NT2/D1 (cell line): ENCODE data around the gene SOX10.

Experiments
- DNase-seq: peaks from one replicate; pipeline ENCODE4 v3.0.0-alpha.2; 2011; ENCODE audit warnings: low read depth, low spot score
- H3K27me3 ChIP-seq: 2 replicates; pipeline ENCODE4 v1.6.0; 2011; ENCODE audit warnings: mild to moderate bottlenecking; ENCODE audit not compliant: insufficient read length, insufficient read depth
- H3K36me3 ChIP-seq: 2 replicates; pipeline ENCODE4 v1.6.1; 2011; ENCODE audit warnings: mild to moderate bottlenecking, low read length, mixed read lengths; ENCODE audit not compliant: insufficient read depth, insufficient read length
- H3K4me1 ChIP-seq: 2 replicates; pipeline ENCODE4 v1.5.1; 2011; ENCODE audit not compliant: insufficient read depth, insufficient read length
- H3K4me3 ChIP-seq: 2 replicates; pipeline ENCODE4 v1.5.1; 2011; ENCODE audit warnings: low read depth; ENCODE audit not compliant: insufficient read length
- H3K9ac ChIP-seq: 2 replicates; pipeline ENCODE4 v1.6.0; 2011; ENCODE audit warnings: low read depth; ENCODE audit not compliant: insufficient read length
- H3K9me3 ChIP-seq: 2 replicates; pipeline ENCODE4 v1.5.1; 2011; ENCODE audit warnings: mild to moderate bottlenecking, low read length; ENCODE audit not compliant: insufficient read depth
- SUZ12 ChIP-seq: IDR thresholded peaks from 2 replicates; pipeline ENCODE4 v1.6.1; 2011; ENCODE audit not compliant: insufficient read length, insufficient read depth; ENCODE audit errors: extremely low read depth
- YY1 ChIP-seq: IDR thresholded peaks from 2 replicates; pipeline ENCODE4 v1.6.1; 2011; ENCODE audit not compliant: insufficient read length, insufficient read depth
- ZNF274 ChIP-seq: IDR thresholded peaks from 2 replicates; pipeline ENCODE4 v1.6.1; 2011; ENCODE audit warnings: mild to moderate bottlenecking, low read depth, low read length

The SOX10 gene

GRCh38 chr22:37990301-37990700 is 5.9 kb upstream of the SOX10 start:
- H3K4me1 ChIP-seq: peaks cover 17% of the 10 kb centered on the region
- H3K9me3 ChIP-seq: no peaks in the 10 kb centered on the region
- TF ChIP-seq SUZ12: no peak
- H3K36me3 ChIP-seq: no peaks in the 10 kb centered on the region
- no peak overlapping the region for H3K4me3 ChIP-seq
- DNase-seq: no peak
- no peaks in the 10 kb centered on the region for H3K27me3 ChIP-seq
- H3K9ac ChIP-seq: no peak overlapping the region

DNA sequence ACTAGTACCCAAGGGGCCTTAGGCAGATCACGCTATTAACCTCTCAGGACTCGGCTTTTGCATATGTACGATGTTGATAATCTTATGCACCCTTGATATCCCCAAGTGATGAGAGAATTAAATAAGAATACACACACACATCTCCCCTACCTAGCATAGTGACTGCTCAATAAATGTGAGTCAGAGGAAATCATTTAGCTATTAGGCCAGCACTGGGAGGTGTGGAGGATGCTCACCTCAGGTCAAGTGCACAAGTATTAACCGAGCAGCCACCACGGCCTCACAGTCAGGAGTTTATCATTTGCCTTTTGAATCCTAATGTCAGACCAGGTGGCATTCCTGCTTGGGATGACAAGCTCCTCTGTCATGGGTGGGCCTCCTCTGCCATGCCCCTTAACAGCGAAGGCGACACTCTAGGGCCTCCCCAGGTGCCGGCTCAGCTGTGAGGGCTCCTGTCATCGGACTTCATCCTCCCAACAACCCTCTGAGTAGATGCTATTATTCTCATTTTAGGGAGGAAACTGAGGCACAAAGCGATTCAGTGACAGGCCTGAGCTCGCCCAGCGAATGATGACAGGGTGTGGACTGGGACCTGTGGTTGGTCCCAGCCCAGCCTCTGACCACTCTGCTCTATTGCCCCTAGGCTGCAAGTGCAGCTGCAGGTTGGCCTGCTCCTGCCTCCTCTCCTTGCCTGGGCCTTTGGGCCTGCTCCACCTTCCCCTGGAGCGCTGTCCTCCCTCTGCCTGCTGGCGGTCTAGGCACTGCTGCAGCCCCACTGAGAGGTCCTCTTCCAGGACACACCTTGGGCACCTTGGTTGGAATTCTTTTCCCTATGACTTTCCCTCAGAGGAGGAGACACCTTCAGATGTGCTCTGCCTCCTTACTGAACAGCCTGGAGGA is 5.0 kb upstream of the SOX10 start:
- DNase-seq: no peak
- Histone ChIP-seq H3K27me3 (no peaks in the 10 kb centered on the region), H3K9me3 (no peaks in the 10 kb centered on the region), H3K36me3 (no peaks in the 10 kb centered on the region), H3K9ac (peak overlapping the region; percentile 32), H3K4me3 (no peak overlapping the region), H3K4me1 (peaks cover 23% of the 10 kb centered on the region)
- TF ChIP-seq YY1: no peak
- no peak for TF ChIP-seq ZNF274

DNA sequence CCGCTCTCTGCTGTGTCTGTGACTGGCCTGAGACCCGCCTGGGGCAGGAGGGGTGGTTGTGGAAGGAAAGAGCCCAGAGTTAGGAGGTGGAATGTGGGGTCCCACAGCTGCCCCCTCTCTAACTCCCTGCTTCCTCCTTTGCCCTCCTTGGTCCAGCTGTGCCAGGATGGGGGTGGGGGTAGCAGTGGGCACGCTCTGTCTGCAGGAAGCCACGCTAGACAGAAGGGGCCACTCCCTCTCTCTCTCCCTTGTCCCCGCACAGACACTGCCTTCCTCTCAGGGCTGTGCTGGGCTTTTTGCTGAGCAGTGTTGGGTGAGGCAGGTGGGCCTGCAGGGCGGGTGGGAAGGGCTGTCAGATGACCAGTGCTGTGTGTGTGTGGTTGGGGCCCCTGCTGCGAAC is 2.0 kb upstream of the SOX10 start:
- Histone ChIP-seq H3K9me3 (no peaks in the 10 kb centered on the region), H3K9ac (no peak overlapping the region), H3K4me3 (no peak overlapping the region), H3K4me1 (peaks cover 32% of the 10 kb centered on the region), H3K27me3 (no peaks in the 10 kb centered on the region), H3K36me3 (no peaks in the 10 kb centered on the region)
- TF ChIP-seq SUZ12 (no peak), ZNF274 (no peak), YY1 (no peak)
- DNase-seq: no peak

GRCh38 chr22:37985751-37986281 is 1.5 kb upstream of the SOX10 start:
- H3K4me3 ChIP-seq: no peak overlapping the region
- DNase-seq: no peak

GRCh38 chr22:37985050-37985585 is 763 bp upstream of the SOX10 start:
- no peak for DNase-seq
- no peak overlapping the region for H3K4me3 ChIP-seq
- peaks cover 3% of the 10 kb centered on the region for H3K36me3 ChIP-seq
- peaks cover 33% of the 10 kb centered on the region for H3K4me1 ChIP-seq
- H3K27me3 ChIP-seq: no peaks in the 10 kb centered on the region
- no peaks in the 10 kb centered on the region for H3K9me3 ChIP-seq
- no peak overlapping the region for H3K9ac ChIP-seq
- TF ChIP-seq SUZ12 (no peak), ZNF274 (no peak), YY1 (no peak)

More at GRCh38 chr22:37985751-37986281, 1.5 kb upstream of the SOX10 start:
- Histone ChIP-seq H3K9ac (no peak overlapping the region), H3K36me3 (peaks cover 2% of the 10 kb centered on the region), H3K9me3 (no peaks in the 10 kb centered on the region), H3K27me3 (no peaks in the 10 kb centered on the region), H3K4me1 (peaks cover 32% of the 10 kb centered on the region)
- TF ChIP-seq SUZ12 (no peak), YY1 (no peak), ZNF274 (no peak)

DNA sequence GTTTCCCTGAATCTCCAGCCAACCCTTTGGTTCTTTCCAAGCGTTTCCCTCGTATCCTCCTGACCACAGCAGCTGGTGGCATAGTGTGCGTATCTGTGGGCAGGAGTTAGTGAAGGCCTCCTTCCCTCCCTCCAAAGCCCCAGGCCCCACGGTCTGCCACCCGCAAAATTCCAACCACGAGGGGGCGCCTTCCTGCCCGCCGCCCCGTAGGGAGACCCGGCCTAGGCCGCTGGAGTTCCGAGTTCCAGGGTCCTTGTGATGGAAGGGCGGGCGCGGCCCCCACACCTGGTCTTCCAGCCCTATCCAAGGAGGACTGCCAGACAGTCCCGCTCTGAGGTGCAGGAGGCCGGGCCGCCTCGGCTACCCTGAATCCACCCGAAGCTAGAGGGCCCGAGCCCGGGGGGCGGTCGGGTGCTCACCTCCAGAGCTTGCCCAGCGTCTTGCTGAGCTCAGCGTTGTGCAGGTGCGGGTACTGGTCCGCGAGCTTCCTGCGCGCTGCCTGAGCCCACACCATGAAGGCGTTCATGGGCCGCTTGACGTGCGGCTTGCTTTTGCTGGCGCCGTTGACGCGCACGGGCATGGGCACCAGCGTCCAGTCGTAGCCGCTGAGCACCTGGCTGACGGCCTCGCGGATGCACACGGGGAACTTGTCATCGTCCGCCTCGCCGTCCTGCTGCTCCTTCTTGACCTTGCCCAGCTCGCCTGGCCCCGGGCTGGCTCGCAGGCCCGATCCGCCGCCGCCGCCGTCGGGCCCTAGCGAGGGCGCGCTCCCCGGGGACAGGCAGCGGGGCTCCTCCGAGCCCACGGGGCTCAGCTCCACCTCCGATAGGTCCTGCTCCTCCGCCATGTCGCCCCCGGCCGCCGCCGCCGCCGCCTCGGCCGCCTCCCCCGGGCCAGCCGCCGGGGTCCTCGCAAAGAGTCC is 1.2 kb downstream of the SOX10 start:
- Histone ChIP-seq H3K36me3 (peaks cover 3% of the 10 kb centered on the region), H3K4me3 (no peak overlapping the region), H3K9me3 (no peaks in the 10 kb centered on the region), H3K9ac (peak overlapping the region; percentile 50), H3K27me3 (no peaks in the 10 kb centered on the region), H3K4me1 (peaks cover 33% of the 10 kb centered on the region)
- DNase-seq: no peak
- TF ChIP-seq ZNF274 (no peak), YY1 (no peak), SUZ12 (no peak)

GRCh38 chr22:37982151-37982785 is 2.1 kb downstream of the SOX10 start:
- DNase-seq: no peak
- Histone ChIP-seq H3K4me3 (no peak overlapping the region), H3K9ac (no peak overlapping the region), H3K27me3 (no peaks in the 10 kb centered on the region), H3K36me3 (peaks cover 3% of the 10 kb centered on the region), H3K9me3 (no peaks in the 10 kb centered on the region), H3K4me1 (peaks cover 29% of the 10 kb centered on the region)
- TF ChIP-seq SUZ12 (no peak), ZNF274 (no peak), YY1 (no peak)
